GM23248 (cell line): ENCODE measurements around the gene CTF1. TPM values are rescaled to one million over a fixed set of nuclear protein-coding genes. Genes with fewer than 3 reads are reported as not detected.

Experiments
- DNase-seq: peaks from one replicate; pipeline ENCODE4 v3.0.0-alpha.2; 2015
- H2AFZ ChIP-seq: fragments of 200-600 bp; sonication (generic); 2 replicates; pipeline ENCODE4 v1.6.1; 2016; ENCODE audit warnings: antibody characterized with exemption
- H3F3A ChIP-seq: fragments of 200-600 bp; sonication (generic); 2 replicates; pipeline ENCODE4 v1.6.1; 2016; ENCODE audit warnings: mild to moderate bottlenecking, antibody characterized with exemption, mixed run types; ENCODE audit not compliant: insufficient read depth
- H3K27ac ChIP-seq: fragments of 200-600 bp; sonication (generic); 2 replicates; pipeline ENCODE4 v1.5.1; 2016; ENCODE audit warnings: mild to moderate bottlenecking
- H3K27me3 ChIP-seq: fragments of 200-600 bp; sonication (generic); replicated peaks from 2 replicates; pipeline ENCODE4 v1.6.1; 2016; ENCODE audit warnings: mild to moderate bottlenecking; ENCODE audit not compliant: insufficient read depth
- H3K36me3 ChIP-seq: fragments of 200-600 bp; sonication (generic); 2 replicates; pipeline ENCODE4 v1.6.1; 2016; ENCODE audit warnings: low read depth, mild to moderate bottlenecking
- H3K4me1 ChIP-seq: fragments of 200-600 bp; sonication (generic); 2 replicates; pipeline ENCODE4 v1.6.1; 2016; ENCODE audit warnings: mild to moderate bottlenecking; ENCODE audit not compliant: insufficient read depth
- H3K4me2 ChIP-seq: fragments of 200-600 bp; sonication (generic); one replicate; pipeline ENCODE4 v1.6.1; 2016; ENCODE audit warnings: mild to moderate bottlenecking; ENCODE audit not compliant: unreplicated experiment
- H3K4me3 ChIP-seq: fragments of 200-600 bp; sonication (generic); 2 replicates; pipeline ENCODE4 v1.5.1; 2016; ENCODE audit warnings: mild to moderate bottlenecking
- H3K79me2 ChIP-seq: fragments of 200-600 bp; sonication (generic); 2 replicates; pipeline ENCODE4 v1.6.1; 2016; ENCODE audit warnings: mild to moderate bottlenecking; ENCODE audit not compliant: insufficient read depth
- H3K9ac ChIP-seq: fragments of 200-600 bp; sonication (generic); 2 replicates; pipeline ENCODE4 v1.6.1; 2016; ENCODE audit warnings: mild to moderate bottlenecking
- H3K9me2 ChIP-seq: fragments of 200-600 bp; sonication (generic); 2 replicates; pipeline ENCODE4 v1.6.1; 2016; ENCODE audit warnings: mixed run types, mild to moderate bottlenecking, moderate library complexity; ENCODE audit not compliant: insufficient read depth
- H3K9me3 ChIP-seq: fragments of 200-600 bp; sonication (generic); one replicate; pipeline ENCODE4 v1.6.1; 2017; ENCODE audit warnings: low read depth
- H4K20me1 ChIP-seq: fragments of 200-600 bp; sonication (generic); 2 replicates; pipeline ENCODE4 v1.6.0; 2016; ENCODE audit not compliant: insufficient read depth
- EZH2 ChIP-seq: fragments of 200-600 bp; sonication (generic); IDR thresholded peaks from 2 replicates; pipeline ENCODE4 v1.6.1; 2018; ENCODE audit warnings: antibody characterized with exemption, mild to moderate bottlenecking; ENCODE audit not compliant: insufficient read depth, poor library complexity, severe bottlenecking
- EZH2phosphoT487 ChIP-seq: fragments of 200-600 bp; sonication (generic); IDR thresholded peaks from 2 replicates; pipeline ENCODE4 v1.6.1; 2018; ENCODE audit warnings: antibody characterized with exemption, moderate library complexity, mild to moderate bottlenecking, low read depth; ENCODE audit not compliant: insufficient read depth
- WGBS, 2 experiments: methylation state at CpG; one replicate each; pipeline ENCODE4 v1.1.6; 2015 to 2017; ENCODE audit warnings: low lambda C conversion rate in 2 of 2, low coverage in 1 of 2; ENCODE audit errors: missing lambda C conversion rate in 2 of 2; 5-methylcytosine and 5-hydroxymethylcytosine counted together
- in situ Hi-C: fragments of 300-500 bp; cut with MboI; formaldehyde crosslinking; loops from 2 replicates; pipeline ENCODE4 v1.15.0; 2020
- polyA plus RNA-seq: library from polyadenylated mRNA; unstranded; fragments of >200 nt; fragmentation: Nextera tagmentation; extraction: Ambion mirVana; gene quantifications from 2 replicates; pipeline ENCODE4 v1.2.1, GENCODE V29; 2016
- total RNA-seq: library from RNA; depleted of rRNA; stranded (reverse); fragments of >200 nt; shearing (Covaris generic); gene quantifications from 2 replicates; pipeline ENCODE4 v1.2.3, GENCODE V29; 2014

CTF1 gene
- total and polyA plus RNA-seq, 2 experiments from 2014 or later: 2.1 to 4.8 TPM

- peak overlapping the region; percentile 86 for H3K4me3 ChIP-seq
- 0 out of 2 replicates have a peak overlapping the region, but pooled peaks have one; percentile 74 for H2AFZ ChIP-seq
- H3K4me2 ChIP-seq: peak overlapping the region; percentile 90
- peaks cover 26% of the 10 kb centered on the region for H3K4me1 ChIP-seq
- H3K36me3 ChIP-seq: peaks cover 15% of the 10 kb centered on the region; the same call in 1 of the 2 replicates
- TF ChIP-seq EZH2phosphoT487: no peak
- TF ChIP-seq EZH2: no peak
- H3K9me3 ChIP-seq: no peaks in the 10 kb centered on the region
- H3K79me2 ChIP-seq: peaks cover 32% of the 10 kb centered on the region
- in situ Hi-C loops: no loop called here
- no peaks in the 10 kb centered on the region for H3K27me3 ChIP-seq
- H3K9ac ChIP-seq: peak overlapping the region; percentile 89
- H3F3A ChIP-seq: peaks cover 20% of the 10 kb centered on the region
- H4K20me1 ChIP-seq: no peaks in the 10 kb centered on the region
- no peak overlapping the region for H3K27ac ChIP-seq
- WGBS, 2 experiments: 62 to 64% methylated on average over 17 to 20 of the region's 20 CpGs
- H3K9me2 ChIP-seq: no peaks in the 10 kb centered on the region
- peak; percentile 9 for DNase-seq
These were observed 3.6 kb upstream of the CTF1 start for GRCh38 chr16:30892670-30893416.

GRCh38 chr16:30893417-30893743, 3.0 kb upstream of the CTF1 start:
- 3 to 4% methylated on average over 10 to 11 of the region's 11 CpGs for WGBS, 2 experiments
- Histone ChIP-seq H4K20me1 (no peaks in the 10 kb centered on the region), H3F3A (peaks cover 20% of the 10 kb centered on the region)

GRCh38 chr16:30893744-30894539, 2.5 kb upstream of the CTF1 start, which contains the start of gene BCL7C:
Gene BCL7C, minus strand, starts transcription at chr16:30894077. Its CDS starts 133 bp downstream, at chr16:30893944.
- peaks cover 12% of the 10 kb centered on the region; the same call in 1 of the 2 replicates for H3K36me3 ChIP-seq

More at GRCh38 chr16:30893417-30893743, 3.0 kb upstream of the CTF1 start:
- Histone ChIP-seq H3K4me3 (peak overlapping the region; percentile 86), H3K36me3 (peaks cover 15% of the 10 kb centered on the region; the same call in 1 of the 2 replicates), H3K9me3 (no peaks in the 10 kb centered on the region), H3K9me2 (no peaks in the 10 kb centered on the region), H3K9ac (peak overlapping the region; percentile 89), H3K27ac (peak overlapping the region; percentile 96; the same call in 1 of the 2 replicates), H3K4me2 (peak overlapping the region; percentile 90), H3K27me3 (no peaks in the 10 kb centered on the region), H3K4me1 (peaks cover 26% of the 10 kb centered on the region), H2AFZ (peak overlapping the region; percentile 74), H3K79me2 (peaks cover 32% of the 10 kb centered on the region)
- no peak for DNase-seq
- in situ Hi-C loops: no loop called here
- TF ChIP-seq EZH2phosphoT487 (no peak), EZH2 (no peak)

More at GRCh38 chr16:30893744-30894539, 2.5 kb upstream of the CTF1 start, which contains the start of gene BCL7C:
- TF ChIP-seq EZH2 (no peak), EZH2phosphoT487 (no peak)
- Histone ChIP-seq H4K20me1 (no peaks in the 10 kb centered on the region), H3K4me3 (peak within 1 kb of the TSS; percentile 86), H3K4me2 (peak within 1 kb of the TSS; percentile 90), H3K27me3 (no peaks in the 10 kb centered on the region), H3K9me2 (no peaks in the 10 kb centered on the region), H3K27ac (peak within 1 kb of the TSS; percentile 96), H3K9me3 (no peaks in the 10 kb centered on the region), H2AFZ (peak within 1 kb of the TSS; percentile 85), H3F3A (peaks cover 20% of the 10 kb centered on the region), H3K9ac (peak within 1 kb of the TSS; percentile 89), H3K79me2 (peaks cover 32% of the 10 kb centered on the region), H3K4me1 (peaks cover 26% of the 10 kb centered on the region)
- in situ Hi-C loops: no loop called here
- WGBS, 2 experiments: 1 to 2% methylated on average over 51 to 75 of the region's 97 CpGs
- DNase-seq: peak; percentile 91
